Lower lobe of right lung (tissue), 2 donors: ENCODE measurements around the gene ANO4. TPM values are rescaled to one million over a fixed set of nuclear protein-coding genes. Genes with fewer than 3 reads are reported as not detected.

Experiments
- ATAC-seq, 2 donors: fragments of 200-7000 bp; cut with Tn5 transposase; one replicate each; pipeline ENCODE4 v1.9.1; 2020 to 2022; ENCODE audit warnings: mild to moderate bottlenecking in 2 of 2, moderate library complexity in 2 of 2
- DNase-seq: peaks from one replicate; pipeline ENCODE4 v3.0.0-alpha.2; 2020
- H3K27ac ChIP-seq: fragments of 200-600 bp; one replicate; pipeline ENCODE4 v1.8.0; 2022
- H3K27me3 ChIP-seq: fragments of 200-600 bp; one replicate; pipeline ENCODE4 v1.8.0; 2022; ENCODE audit warnings: low read depth
- H3K36me3 ChIP-seq: fragments of 200-600 bp; one replicate; pipeline ENCODE4 v1.8.0; 2022; ENCODE audit warnings: mild to moderate bottlenecking
- H3K4me1 ChIP-seq: fragments of 200-600 bp; one replicate; pipeline ENCODE4 v1.8.0; 2022
- H3K4me3 ChIP-seq: fragments of 200-600 bp; one replicate; pipeline ENCODE4 v1.8.0; 2022; ENCODE audit warnings: mild to moderate bottlenecking
- H3K9me3 ChIP-seq: fragments of 200-600 bp; one replicate; pipeline ENCODE4 v1.8.0; 2022
- CTCF ChIP-seq: fragments of 200-600 bp; IDR thresholded peaks from one replicate; pipeline ENCODE4 v1.8.0; 2022; ENCODE audit warnings: antibody characterized with exemption, mild to moderate bottlenecking
- intact Hi-C: fragments of 100-400 bp; cut with DNase I; formaldehyde crosslinking; loops from one replicate; pipeline ENCODE4 v1.11.0; 2022
- total RNA-seq: library from RNA; stranded (reverse); fragmentation: NEBNext Ultra II Directional; extraction: Animal tissue kit (Norgen Biotek cat#: 25700); gene quantifications from one replicate; pipeline ENCODE4 v1.2.1, GENCODE V29; 2021
- donor health status: DM: no; HTN: yes; CAD: no; lungs with severe emphysema.

The ANO4 gene
- total RNA-seq, 1 donor from 2014 or later, result 0.74 TPM

- ATAC-seq, result peak in 1 of 2 donors; percentile 47
These were observed 227.4 kb downstream of the ANO4 start for GRCh38 chr12:101021911-101022388.

GRCh38 chr12:101027200-101027599 is 232.6 kb downstream of the ANO4 start:
- ATAC-seq (no peak), DNase-seq (no peak)
- no peaks in the 10 kb centered on the region for H3K36me3 ChIP-seq
- no peaks in the 10 kb centered on the region for H3K4me1 ChIP-seq
- peaks cover 5% of the 10 kb centered on the region for H3K9me3 ChIP-seq
- intact Hi-C loops, result no loop called here
- H3K4me3 ChIP-seq, result no peak overlapping the region
- TF ChIP-seq CTCF, result no peak
- no peaks in the 10 kb centered on the region for H3K27me3 ChIP-seq
- no peak overlapping the region for H3K27ac ChIP-seq

More at GRCh38 chr12:101021911-101022388, 227.4 kb downstream of the ANO4 start:
- TF ChIP-seq CTCF, result no peak
- intact Hi-C loops, result no loop called here
- no peak for DNase-seq
- no peak overlapping the region for H3K4me3 ChIP-seq
- no peak overlapping the region for H3K27ac ChIP-seq
- H3K4me1 ChIP-seq, result no peaks in the 10 kb centered on the region
- H3K27me3 ChIP-seq, result no peaks in the 10 kb centered on the region
- H3K9me3 ChIP-seq, result no peaks in the 10 kb centered on the region
- no peaks in the 10 kb centered on the region for H3K36me3 ChIP-seq

GRCh38 chr12:101027816-101028215 is 233.2 kb downstream of the ANO4 start:
- no peak overlapping the region for H3K27ac ChIP-seq
- H3K4me1 ChIP-seq, result no peaks in the 10 kb centered on the region
- H3K4me3 ChIP-seq, result no peak overlapping the region
- DNase-seq, result no peak
- H3K36me3 ChIP-seq, result no peaks in the 10 kb centered on the region
- H3K9me3 ChIP-seq, result peaks cover 5% of the 10 kb centered on the region
- intact Hi-C loops, result no loop called here
- H3K27me3 ChIP-seq, result no peaks in the 10 kb centered on the region
- ATAC-seq, result no peak
- TF ChIP-seq CTCF, result no peak

- intact Hi-C loops, result no loop called here
These were observed 243.8 kb downstream of the ANO4 start for GRCh38 chr12:101038289-101038871.

GRCh38 chr12:101039848-101040531 is 245.4 kb downstream of the ANO4 start:
- H3K27me3 ChIP-seq, result no peaks in the 10 kb centered on the region
- H3K27ac ChIP-seq, result no peak overlapping the region
- intact Hi-C loops, result no loop called here
- H3K9me3 ChIP-seq, result no peaks in the 10 kb centered on the region
- no peak overlapping the region for H3K4me3 ChIP-seq
- TF ChIP-seq CTCF, result no peak
- H3K4me1 ChIP-seq, result no peaks in the 10 kb centered on the region
- ATAC-seq, result no peak
- no peak for DNase-seq
- no peaks in the 10 kb centered on the region for H3K36me3 ChIP-seq

More at GRCh38 chr12:101038289-101038871, 243.8 kb downstream of the ANO4 start:
- no peak for TF ChIP-seq CTCF
- no peak overlapping the region for H3K4me3 ChIP-seq
- no peaks in the 10 kb centered on the region for H3K27me3 ChIP-seq
- H3K36me3 ChIP-seq, result no peaks in the 10 kb centered on the region
- no peaks in the 10 kb centered on the region for H3K9me3 ChIP-seq
- H3K27ac ChIP-seq, result no peak overlapping the region
- ATAC-seq (no peak), DNase-seq (no peak)
- H3K4me1 ChIP-seq, result no peaks in the 10 kb centered on the region
